Measurements from ENCODE around the gene SRPX. TPM values are rescaled to one million over a fixed set of nuclear protein-coding genes. Genes with fewer than 3 reads are reported as not detected.

Gene SRPX
- total and polyA plus RNA-seq, 7 donors = 8.3 to 42.1 (median 17.2) TPM

GRCh38 chrX:38138900-38139299 lies 81.8 kb downstream of the SRPX start:
- H3K4me3 ChIP-seq = no peak overlapping the region
- ATAC-seq = no peak
- 84 to 94% (median 90%) methylated on average over 2 of the region's 2 CpGs for WGBS, 3 donors

GRCh38 chrX:38138157-38138891 lies 82.3 kb downstream of the SRPX start:
- ATAC-seq = no peak
- H3K27me3 ChIP-seq (ENCODE audit: insufficient read depth in 3 of 3, low read length in 2 of 3) = peaks cover 0 to 11% (median 0%) of the 10 kb centered on the region in 3 donors
- no peak overlapping the region for H3K27ac ChIP-seq

More at GRCh38 chrX:38138900-38139299, 81.8 kb downstream of the SRPX start:
- no peak for TF ChIP-seq CTCF (IDR thresholded peaks at IDR 0.05)
- DNase-seq = no peak
- H3K9me3 ChIP-seq = no peaks in the 10 kb centered on the region
- no peaks in the 10 kb centered on the region for H3K4me1 ChIP-seq
- H3K36me3 ChIP-seq (ENCODE audit: insufficient read depth in 1 of 2, low read depth in 1 of 2) = no peaks in the 10 kb centered on the region
- intact Hi-C loops (cut with DNase I) = no loop called here
- peaks cover 0 to 8% (median 0%) of the 10 kb centered on the region in 3 donors for H3K27me3 ChIP-seq (ENCODE audit: insufficient read depth in 3 of 3, low read length in 2 of 3)
- no peak overlapping the region for H3K27ac ChIP-seq

GRCh38 chrX:38129366-38129765 lies 91.3 kb downstream of the SRPX start:
- DNase-seq (no peak), ATAC-seq (no peak)
- no peaks in the 10 kb centered on the region for H3K9me3 ChIP-seq
- intact Hi-C loops (cut with DNase I) = no loop called here
- TF ChIP-seq CTCF (IDR thresholded peaks at IDR 0.05) = no peak
- no peaks in the 10 kb centered on the region for H3K4me1 ChIP-seq
- H3K27me3 ChIP-seq (ENCODE audit: insufficient read depth in 3 of 3, low read length in 2 of 3) = peaks cover 0 to 21% (median 0%) of the 10 kb centered on the region in 3 donors
- no peak overlapping the region for H3K27ac ChIP-seq
- H3K36me3 ChIP-seq (ENCODE audit: insufficient read depth in 1 of 2, low read depth in 1 of 2) = no peaks in the 10 kb centered on the region
- H3K4me3 ChIP-seq = no peak overlapping the region

More at GRCh38 chrX:38138157-38138891, 82.3 kb downstream of the SRPX start:
- TF ChIP-seq CTCF (IDR thresholded peaks at IDR 0.05) = no peak
- no peaks in the 10 kb centered on the region for H3K4me1 ChIP-seq
- H3K9me3 ChIP-seq = no peaks in the 10 kb centered on the region
- H3K4me3 ChIP-seq = no peak overlapping the region
- DNase-seq = no peak
- WGBS, 3 donors = 67 to 71% (median 67%) methylated on average over 2 of the region's 2 CpGs
- no peaks in the 10 kb centered on the region for H3K36me3 ChIP-seq (ENCODE audit: insufficient read depth in 1 of 2, low read depth in 1 of 2)
- intact Hi-C loops (cut with DNase I) = no loop called here

- no peaks in the 10 kb centered on the region for H3K9me3 ChIP-seq
- no peak overlapping the region for H3K27ac ChIP-seq
- H3K27me3 ChIP-seq (ENCODE audit: insufficient read depth in 3 of 3, low read length in 2 of 3) = peaks cover 0 to 17% (median 0%) of the 10 kb centered on the region in 3 donors
- H3K36me3 ChIP-seq (ENCODE audit: insufficient read depth in 1 of 2, low read depth in 1 of 2) = no peaks in the 10 kb centered on the region
- 74 to 100% (median 97%) methylated on average over 1 of the region's 1 CpG for WGBS, 3 donors
- no peak for ATAC-seq
- no peak overlapping the region for H3K4me3 ChIP-seq
- no peaks in the 10 kb centered on the region for H3K4me1 ChIP-seq
- TF ChIP-seq CTCF (IDR thresholded peaks at IDR 0.05) = no peak
- DNase-seq = no peak
- intact Hi-C loops (cut with DNase I) = no loop called here
These were observed 92.7 kb downstream of the SRPX start for GRCh38 chrX:38127961-38128360.

GRCh38 chrX:38126179-38126578 lies 94.5 kb downstream of the SRPX start:
- ATAC-seq (no peak), DNase-seq (no peak)
- H3K4me1 ChIP-seq = no peaks in the 10 kb centered on the region
- no peak overlapping the region for H3K4me3 ChIP-seq
- WGBS, 3 donors = 81 to 97% (median 87%) methylated on average over 3 of the region's 3 CpGs
- no peaks in the 10 kb centered on the region for H3K36me3 ChIP-seq (ENCODE audit: insufficient read depth in 1 of 2, low read depth in 1 of 2)
- intact Hi-C loops (cut with DNase I) = no loop called here
- no peaks in the 10 kb centered on the region for H3K9me3 ChIP-seq
- no peak overlapping the region for H3K27ac ChIP-seq
- no peak for TF ChIP-seq CTCF (IDR thresholded peaks at IDR 0.05)
- H3K27me3 ChIP-seq (ENCODE audit: insufficient read depth in 3 of 3, low read length in 2 of 3) = peaks cover 0 to 17% (median 0%) of the 10 kb centered on the region in 3 donors

All from psoas muscle (tissue), 8 donors.